HepG2 (cell line): Measurements from ENCODE around the gene LRPAP1.

Experiments
- MTA1 ChIP-seq: sonication (generic); formaldehyde crosslinking; IDR thresholded peaks from 2 replicates; pipeline ENCODE4 v1.4.0; 2020; ENCODE audit warnings: missing genetic modification reagents, mild to moderate bottlenecking, borderline replicate concordance
- TF ChIP-seq, protein P1 (sequence below): sonication (generic); formaldehyde crosslinking; IDR thresholded peaks from 2 replicates; pipeline ENCODE4 v1.4.0; 2020; ENCODE audit warnings: missing genetic modification reagents, borderline replicate concordance
- TF ChIP-seq, protein P2 (sequence below): fragments of 450-650 bp; IDR thresholded peaks from 2 replicates; pipeline ENCODE4 v1.6.1; 2017; ENCODE audit warnings: mild to moderate bottlenecking

DNA sequence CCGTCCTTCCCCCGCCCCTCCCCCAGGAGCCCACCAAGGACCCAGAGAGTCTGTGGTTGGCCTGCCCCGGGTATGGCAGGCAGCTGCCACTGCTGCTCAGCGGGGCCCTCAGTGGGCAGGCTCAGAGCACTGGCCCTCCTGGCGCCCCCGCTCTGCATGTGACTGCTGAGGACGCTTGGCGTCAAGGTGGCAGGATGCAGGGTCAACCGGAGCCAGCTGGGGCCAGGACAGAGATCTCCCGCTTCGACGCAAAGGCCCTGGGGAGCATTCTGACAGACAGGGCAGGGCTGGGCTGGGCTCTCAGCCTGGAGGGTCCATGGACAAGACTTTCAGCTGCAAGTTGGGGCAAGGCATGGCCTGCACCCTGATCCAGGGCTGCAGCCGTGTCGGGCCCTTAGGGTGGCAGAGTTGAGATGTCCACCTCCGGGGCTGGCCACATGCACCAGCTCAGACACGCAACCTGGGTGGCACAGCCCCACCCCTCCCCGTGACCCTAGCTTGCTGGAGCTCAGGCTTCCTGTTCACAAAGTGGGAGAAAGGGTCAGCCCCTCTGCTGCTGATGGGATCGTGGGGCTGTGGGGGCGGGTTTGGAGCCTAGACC is 30.3 kb downstream of the LRPAP1 start:
- TF ChIP-seq, protein P1, sequence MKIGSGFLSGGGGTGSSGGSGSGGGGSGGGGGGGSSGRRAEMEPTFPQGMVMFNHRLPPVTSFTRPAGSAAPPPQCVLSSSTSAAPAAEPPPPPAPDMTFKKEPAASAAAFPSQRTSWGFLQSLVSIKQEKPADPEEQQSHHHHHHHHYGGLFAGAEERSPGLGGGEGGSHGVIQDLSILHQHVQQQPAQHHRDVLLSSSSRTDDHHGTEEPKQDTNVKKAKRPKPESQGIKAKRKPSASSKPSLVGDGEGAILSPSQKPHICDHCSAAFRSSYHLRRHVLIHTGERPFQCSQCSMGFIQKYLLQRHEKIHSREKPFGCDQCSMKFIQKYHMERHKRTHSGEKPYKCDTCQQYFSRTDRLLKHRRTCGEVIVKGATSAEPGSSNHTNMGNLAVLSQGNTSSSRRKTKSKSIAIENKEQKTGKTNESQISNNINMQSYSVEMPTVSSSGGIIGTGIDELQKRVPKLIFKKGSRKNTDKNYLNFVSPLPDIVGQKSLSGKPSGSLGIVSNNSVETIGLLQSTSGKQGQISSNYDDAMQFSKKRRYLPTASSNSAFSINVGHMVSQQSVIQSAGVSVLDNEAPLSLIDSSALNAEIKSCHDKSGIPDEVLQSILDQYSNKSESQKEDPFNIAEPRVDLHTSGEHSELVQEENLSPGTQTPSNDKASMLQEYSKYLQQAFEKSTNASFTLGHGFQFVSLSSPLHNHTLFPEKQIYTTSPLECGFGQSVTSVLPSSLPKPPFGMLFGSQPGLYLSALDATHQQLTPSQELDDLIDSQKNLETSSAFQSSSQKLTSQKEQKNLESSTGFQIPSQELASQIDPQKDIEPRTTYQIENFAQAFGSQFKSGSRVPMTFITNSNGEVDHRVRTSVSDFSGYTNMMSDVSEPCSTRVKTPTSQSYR (CRISPR knock-in tag): no peak
- no peak for TF ChIP-seq MTA1
- TF ChIP-seq, protein P2, sequence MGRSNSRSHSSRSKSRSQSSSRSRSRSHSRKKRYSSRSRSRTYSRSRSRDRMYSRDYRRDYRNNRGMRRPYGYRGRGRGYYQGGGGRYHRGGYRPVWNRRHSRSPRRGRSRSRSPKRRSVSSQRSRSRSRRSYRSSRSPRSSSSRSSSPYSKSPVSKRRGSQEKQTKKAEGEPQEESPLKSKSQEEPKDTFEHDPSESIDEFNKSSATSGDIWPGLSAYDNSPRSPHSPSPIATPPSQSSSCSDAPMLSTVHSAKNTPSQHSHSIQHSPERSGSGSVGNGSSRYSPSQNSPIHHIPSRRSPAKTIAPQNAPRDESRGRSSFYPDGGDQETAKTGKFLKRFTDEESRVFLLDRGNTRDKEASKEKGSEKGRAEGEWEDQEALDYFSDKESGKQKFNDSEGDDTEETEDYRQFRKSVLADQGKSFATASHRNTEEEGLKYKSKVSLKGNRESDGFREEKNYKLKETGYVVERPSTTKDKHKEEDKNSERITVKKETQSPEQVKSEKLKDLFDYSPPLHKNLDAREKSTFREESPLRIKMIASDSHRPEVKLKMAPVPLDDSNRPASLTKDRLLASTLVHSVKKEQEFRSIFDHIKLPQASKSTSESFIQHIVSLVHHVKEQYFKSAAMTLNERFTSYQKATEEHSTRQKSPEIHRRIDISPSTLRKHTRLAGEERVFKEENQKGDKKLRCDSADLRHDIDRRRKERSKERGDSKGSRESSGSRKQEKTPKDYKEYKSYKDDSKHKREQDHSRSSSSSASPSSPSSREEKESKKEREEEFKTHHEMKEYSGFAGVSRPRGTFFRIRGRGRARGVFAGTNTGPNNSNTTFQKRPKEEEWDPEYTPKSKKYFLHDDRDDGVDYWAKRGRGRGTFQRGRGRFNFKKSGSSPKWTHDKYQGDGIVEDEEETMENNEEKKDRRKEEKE: no peak
